ENCODE data around the gene DHODH.

Gene DHODH

GRCh38 chr16:72013888-72014581 lies 5.5 kb downstream of the DHODH start:
- no peak for DNase-seq

- no peak for DNase-seq
These were observed 6.1 kb downstream of the DHODH start for GRCh38 chr16:72014675-72015074.

GRCh38 chr16:72015124-72015523 lies 6.6 kb downstream of the DHODH start:
- no peak for DNase-seq

- DNase-seq = no peak
These were observed 9.9 kb downstream of the DHODH start for GRCh38 chr16:72018470-72018869.

- no peak for DNase-seq
These were observed 12.5 kb downstream of the DHODH start for GRCh38 chr16:72021043-72021442.

GRCh38 chr16:72022127-72022526 lies 13.6 kb downstream of the DHODH start:
- DNase-seq = no peak

- no peak for DNase-seq
These were observed 15.4 kb downstream of the DHODH start for GRCh38 chr16:72023962-72024361.

GRCh38 chr16:72024862-72025382 lies 16.4 kb downstream of the DHODH start:
- no peak for DNase-seq

GRCh38 chr16:72025404-72026114 lies 17.0 kb downstream of the DHODH start:
- DNase-seq = no peak

GRCh38 chr16:72027669-72028378 lies 19.3 kb downstream of the DHODH start:
- no peak for DNase-seq

GRCh38 chr16:72029567-72030271 lies 21.2 kb downstream of the DHODH start:
- no peak for DNase-seq

- DNase-seq = no peak
These were observed 24.9 kb downstream of the DHODH start for GRCh38 chr16:72033437-72033836.

- DNase-seq = no peak
These were observed 27.6 kb downstream of the DHODH start for GRCh38 chr16:72036098-72036497.

GRCh38 chr16:72042157-72042660 lies 33.7 kb downstream of the DHODH start:
- DNase-seq = no peak

- no peak for DNase-seq
These were observed 34.5 kb downstream of the DHODH start for GRCh38 chr16:72043058-72043457.

- no peak for DNase-seq
These were observed 35.0 kb downstream of the DHODH start for GRCh38 chr16:72043539-72043938.

GRCh38 chr16:72044296-72044695 lies 35.8 kb downstream of the DHODH start:
- no peak for DNase-seq

- no peak for DNase-seq
These were observed 36.3 kb downstream of the DHODH start for GRCh38 chr16:72044825-72045359.

- no peak for DNase-seq
These were observed 40.6 kb downstream of the DHODH start for GRCh38 chr16:72049110-72049509.

GRCh38 chr16:72050769-72051464 lies 42.4 kb downstream of the DHODH start:
- DNase-seq = no peak

GRCh38 chr16:72051818-72052217 lies 43.3 kb downstream of the DHODH start:
- no peak for DNase-seq

Measured in stimulated activated CD4-positive, alpha-beta T cell treated with anti-CD3 and anti-CD28 coated beads, Interleukin-12 subunit alpha, Interleukin-12 subunit beta, amount 100 ng/mL, for 4 hours (primary cell).